Stimulated activated CD4-positive, alpha-beta T cell treated with anti-CD3 and anti-CD28 coated beads, Interleukin-15, amount 100 ng/mL, for 24 hours (primary cell): ENCODE measurements around the gene LRRN2.
"Not testable (repeated sequence)": the region's sequence is repeated elsewhere in the genome, so short reads cannot be mapped to it uniquely, and the experiment has no call there.

Source experiments
- DNase-seq: peaks from one replicate; pipeline ENCODE4 v3.0.0-alpha.2; 2020

Gene LRRN2

DNA sequence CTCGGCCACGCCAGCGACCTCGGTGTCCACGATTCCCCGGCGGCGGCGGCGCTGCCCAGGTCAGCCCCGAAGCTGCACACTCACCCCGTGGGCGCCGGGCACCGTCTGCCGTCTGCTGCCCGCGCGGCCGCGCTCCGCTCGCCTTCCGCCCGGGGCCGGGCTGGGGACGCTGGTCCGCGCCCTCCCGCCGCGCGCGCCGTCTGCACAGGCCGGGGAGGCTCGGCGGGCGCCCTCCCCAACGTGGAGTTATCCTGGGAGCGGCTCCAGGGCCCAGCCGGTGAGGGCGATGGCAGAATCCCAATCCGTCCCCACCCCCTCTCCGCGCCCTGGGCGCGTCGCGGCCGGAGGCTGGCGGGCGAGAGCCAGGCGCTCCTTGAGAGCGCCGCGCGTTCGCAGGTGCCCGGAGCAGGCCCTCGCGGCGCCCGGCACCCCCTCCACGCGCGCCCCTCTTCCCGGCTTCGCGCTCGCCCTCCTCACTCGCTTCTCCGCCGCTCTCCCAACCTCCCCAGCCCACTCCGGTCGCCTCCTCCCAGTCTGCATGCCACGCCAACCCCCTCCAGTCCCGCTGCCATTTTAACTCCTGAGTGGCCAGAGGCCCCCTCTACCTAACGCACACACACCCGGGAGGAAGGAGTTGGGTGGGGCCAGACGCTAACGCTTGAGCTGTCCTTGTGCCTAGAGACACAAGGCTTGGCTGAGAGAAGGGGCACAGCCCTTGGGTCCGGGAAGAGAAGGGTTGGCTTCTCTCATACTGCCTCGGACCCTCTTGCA, at the start of gene LRRN2:
LRRN2 (minus strand) TSS at position 503 of the 771 bp plus-strand sequence. CDS start 65,746 bp downstream, outside the sequence.
- no peak for DNase-seq

DNA sequence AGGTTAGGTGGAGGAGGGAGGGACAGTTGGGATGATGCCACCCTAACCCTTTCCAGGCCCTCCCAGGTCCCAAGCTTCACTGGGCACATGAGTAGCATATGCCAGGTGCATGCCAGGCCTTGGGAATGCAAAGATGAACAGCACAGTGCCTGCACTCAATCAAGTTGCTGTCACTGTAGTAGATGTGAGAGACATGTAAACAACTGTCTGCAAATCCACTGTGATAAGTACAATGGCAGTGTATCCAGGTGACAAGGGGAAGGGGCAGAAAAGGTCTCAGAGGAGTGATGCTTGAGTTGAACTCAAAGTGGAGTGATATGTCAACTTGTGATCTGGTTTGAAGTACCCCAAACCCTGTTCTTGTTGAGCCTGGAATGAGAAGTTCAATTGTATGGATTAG, 49.5 kb upstream of the LRRN2 start:
- no peak for DNase-seq

DNA sequence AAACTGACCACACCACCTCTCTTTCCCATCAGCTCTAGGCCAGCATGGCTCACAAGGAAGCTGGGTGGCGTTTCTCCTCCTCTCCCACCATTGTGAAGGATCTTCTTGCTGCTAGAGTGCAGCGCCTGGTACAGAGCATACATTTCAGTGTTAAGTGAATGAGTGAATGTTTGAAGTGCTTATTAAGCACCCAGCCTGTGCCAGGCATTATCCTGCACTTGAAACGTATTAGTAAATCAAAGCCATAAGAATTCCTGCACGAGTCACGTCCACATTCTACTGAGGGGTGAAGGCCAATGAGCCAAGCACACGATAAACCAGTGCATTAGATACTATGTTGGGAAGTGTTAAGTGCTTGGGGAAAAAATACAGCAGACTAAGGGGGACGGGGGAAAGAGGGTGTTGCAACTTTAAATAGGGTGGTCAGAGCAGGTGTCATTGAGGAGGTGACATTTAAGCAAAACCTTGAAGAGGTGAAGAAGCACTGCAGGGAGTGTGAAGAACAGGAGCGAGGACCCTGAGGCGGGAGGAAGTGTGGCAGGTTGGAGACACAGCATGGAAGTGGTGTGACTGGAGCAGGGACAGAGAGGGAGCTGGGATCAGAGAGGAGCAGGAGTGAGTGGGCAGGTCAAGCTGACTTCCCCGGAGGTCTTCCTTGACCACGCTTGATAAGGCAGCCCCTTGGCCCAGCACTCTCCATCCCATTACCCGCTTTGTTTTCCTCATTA, 48.5 kb upstream of the LRRN2 start:
- DNase-seq: no peak

DNA sequence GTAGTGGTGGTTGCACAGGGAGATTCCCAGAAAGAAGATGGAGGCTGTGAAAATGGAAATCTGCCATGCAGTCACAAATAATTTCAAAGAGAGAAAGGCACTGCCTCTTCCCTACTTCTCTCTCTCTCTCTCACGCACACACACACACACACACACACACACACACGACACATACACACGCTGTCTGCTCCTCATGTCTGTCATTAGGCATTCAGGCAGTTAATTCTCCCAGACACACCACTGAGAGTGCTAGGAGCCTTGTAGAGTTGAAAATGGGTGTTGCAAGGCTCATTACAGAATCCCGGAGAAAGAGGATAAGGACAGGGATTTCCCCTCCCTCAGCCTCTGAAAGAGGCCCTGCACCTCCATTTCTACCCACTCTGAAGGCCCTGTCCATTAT, 47.8 kb upstream of the LRRN2 start:
- no peak for DNase-seq

DNA sequence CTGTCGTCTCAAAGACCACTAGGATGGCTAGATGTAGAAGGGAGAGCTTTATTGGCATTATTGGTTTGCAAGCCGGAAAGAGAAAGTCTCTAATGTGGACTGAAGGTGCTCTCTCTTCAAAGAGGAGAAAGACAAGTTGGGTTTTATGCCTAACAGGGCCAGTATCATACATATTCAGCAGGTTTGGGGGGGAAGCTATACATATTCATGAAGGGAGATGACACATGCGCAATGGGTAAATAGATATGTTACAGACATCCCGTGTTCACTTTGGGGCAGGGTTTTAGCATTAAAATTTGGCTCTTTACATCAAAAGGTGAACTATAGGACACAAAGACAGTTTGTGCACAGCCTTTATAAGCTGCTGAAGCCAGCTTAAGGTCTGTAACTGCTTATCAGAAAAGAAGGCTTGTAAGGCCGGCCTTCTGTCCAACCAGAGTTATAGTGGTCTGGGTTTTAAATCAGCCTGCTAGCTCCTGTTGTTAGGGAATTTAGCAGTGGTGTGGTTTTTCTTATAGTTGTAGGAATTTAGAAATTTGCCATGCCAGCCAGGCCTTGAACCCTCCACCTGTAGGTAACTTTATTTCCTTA, 46.5 kb upstream of the LRRN2 start:
- no peak for DNase-seq

DNA sequence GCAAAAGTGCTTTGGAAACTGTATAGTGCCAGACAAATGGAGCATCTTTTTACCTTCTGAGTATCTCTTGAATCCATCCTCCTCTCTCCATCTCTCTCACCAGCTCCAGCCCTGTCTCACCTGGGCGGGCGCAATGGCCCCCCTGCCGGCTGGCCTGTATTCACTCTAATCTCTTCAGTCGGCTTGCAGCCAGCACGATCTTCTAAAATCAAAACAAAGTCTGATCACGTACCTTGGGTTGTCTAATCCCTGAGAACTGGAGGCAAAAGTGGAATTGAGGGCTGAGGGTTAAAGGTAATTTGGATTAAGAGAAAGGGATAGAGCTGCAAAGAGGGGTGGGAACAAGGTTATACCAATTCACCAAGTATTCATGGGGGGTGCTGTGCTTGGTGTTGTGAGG, 46.0 kb upstream of the LRRN2 start:
- DNase-seq: no peak

DNA sequence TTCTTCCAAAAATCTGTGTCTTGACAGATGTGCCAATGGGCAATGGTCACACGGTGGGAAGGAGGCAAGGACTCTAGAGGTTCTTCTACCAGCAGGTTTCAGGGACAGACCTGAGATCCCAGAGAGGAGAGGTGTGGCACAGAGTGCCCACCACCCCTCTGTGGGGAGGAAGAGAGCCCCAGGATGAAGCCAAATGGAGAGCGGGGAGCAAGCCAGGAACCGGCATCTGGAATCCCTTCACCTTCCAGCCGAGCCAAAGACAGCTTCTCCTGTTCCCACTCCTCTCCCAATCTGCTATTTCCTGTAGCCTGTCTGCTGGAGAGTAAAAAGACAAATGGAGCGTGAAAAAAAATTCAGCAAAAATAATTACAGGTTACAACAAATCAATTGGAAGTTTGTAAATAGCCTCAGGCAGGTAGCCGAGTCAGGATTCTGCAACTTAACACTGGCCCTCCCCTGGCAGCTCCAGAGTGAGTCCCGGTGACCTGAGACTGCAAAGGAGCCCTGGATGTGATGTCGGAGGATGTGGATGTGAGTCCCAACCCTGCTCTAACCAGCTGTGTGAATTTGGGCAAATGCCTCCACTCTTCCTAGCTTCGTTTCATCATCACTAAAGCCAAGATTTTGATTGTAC, 45.4 kb upstream of the LRRN2 start:
- no peak for DNase-seq

DNA sequence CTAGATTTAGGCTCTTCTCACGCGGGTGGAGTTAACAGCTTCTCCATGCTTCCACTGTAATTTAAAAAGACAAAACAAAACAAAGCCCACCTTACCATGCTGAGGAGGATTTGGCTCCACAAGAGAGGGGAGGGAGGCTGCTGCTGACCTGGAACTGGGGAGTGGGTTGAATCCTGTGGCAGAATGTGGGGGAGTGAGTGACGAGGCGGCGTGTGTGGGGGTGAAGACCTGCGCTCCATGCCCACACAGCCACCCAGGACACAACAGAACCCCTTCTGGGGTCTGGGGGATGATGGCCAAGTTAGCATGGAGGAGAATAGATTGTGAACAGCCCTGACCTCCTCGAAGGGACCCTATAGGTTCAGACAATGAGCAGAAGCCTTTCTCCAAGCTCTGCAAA, 44.0 kb upstream of the LRRN2 start:
- no peak for DNase-seq

DNA sequence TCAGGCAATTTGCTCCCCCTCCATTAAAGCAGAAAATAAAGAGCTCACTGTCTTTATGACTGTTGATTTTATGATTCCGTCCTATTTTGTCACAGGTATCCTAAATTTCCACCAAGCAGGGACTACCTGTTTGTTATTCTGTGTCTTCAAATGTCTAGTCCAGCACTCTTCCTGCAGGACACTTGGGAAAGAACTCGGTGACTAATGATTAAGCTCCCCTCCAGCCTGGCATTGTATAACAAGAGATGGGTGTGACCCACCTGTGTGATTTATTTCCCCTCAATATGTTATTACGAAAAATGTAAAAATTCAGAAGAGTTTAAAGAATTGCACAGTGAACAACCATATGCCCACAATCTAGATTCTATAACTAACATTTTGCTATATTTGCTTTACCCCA, 42.9 kb upstream of the LRRN2 start:
- DNase-seq: no peak

DNA sequence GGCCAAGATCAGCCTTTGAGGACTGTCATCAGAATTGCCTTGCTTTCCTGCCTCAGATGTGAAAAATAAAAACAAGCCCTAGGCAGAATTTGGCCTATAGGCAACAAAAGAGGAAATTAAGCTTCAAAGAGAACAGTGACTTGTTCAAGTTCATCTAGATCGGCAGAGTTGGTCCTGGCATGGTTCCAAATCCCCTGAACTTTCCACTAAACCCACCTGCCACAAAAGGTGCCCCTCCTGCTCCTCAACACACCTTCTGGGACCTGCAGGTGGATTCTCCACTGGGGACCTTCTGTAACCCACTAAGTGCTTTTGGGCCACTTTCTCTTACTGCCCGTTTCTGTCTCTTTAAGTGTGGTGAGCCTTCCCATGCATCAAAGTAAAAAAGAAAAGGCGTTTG, 42.5 kb upstream of the LRRN2 start:
- DNase-seq: no peak

DNA sequence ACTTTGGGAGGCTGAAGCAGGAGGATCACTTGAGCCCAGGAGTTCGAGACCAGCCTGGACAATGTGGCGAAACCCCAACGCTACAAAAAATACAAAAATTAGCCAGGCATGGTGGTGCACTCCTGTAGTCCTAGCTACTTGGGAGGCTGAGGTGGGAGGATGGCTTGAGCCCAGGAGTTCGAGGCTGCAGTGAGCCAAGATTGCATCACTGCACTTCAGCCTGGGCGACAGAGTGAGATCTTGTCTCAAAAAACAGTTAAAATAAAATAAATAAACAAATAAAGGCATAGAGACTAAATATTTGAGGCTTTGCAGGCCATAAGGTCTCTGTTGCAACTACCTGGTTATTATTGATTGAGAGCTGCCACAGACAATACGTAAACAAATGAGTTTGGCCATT, 41.9 kb upstream of the LRRN2 start:
- not testable (repeated sequence) for DNase-seq

DNA sequence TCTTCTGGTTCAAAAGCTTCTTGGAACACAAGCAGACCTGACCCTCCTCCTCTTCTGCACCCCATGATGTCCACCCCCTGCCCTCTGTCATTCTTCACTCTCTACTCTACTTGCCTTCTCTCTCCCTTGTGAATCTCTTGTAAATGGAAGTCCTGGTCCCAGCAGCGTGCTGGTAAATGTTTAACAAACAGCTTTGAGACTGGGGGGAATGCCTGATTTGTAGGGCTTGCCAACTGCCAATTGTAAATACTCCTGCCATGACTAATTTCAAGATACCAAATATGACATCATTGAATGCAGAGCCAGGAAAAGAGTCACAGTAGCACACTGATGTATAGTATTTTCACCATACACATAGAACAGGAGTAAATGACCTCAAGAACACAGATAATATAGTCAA, 40.9 kb upstream of the LRRN2 start:
- DNase-seq: no peak

DNA sequence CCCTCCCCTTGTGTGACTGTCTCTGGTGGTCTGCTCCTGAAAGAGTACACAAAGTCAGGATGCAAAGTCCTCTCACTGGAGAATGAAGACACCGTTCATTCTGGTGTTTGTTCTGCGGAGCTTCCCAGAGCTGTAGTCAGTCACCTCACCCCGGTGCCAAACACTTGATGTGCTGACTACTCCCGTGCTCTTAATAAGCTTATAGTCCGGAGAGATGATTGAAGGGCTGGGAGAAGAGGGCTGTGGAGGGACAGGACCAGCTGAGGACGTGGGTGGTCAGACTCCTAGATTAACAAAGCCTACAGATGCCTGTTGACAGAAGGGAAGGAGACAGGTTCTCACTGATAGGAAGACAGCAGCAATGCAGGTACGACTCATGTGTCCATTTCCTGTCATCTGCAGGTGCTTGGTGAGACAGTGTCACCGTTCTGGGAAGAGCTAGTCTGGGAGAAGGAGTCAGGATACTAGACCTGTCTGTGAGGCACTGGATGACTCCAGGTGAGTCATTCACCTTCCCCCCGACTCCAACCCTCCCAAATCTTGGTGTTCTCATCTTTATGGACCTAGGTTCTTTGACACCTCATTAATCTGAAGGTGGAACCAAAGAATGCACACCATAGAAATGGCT, 40.4 kb upstream of the LRRN2 start:
- DNase-seq: no peak

DNA sequence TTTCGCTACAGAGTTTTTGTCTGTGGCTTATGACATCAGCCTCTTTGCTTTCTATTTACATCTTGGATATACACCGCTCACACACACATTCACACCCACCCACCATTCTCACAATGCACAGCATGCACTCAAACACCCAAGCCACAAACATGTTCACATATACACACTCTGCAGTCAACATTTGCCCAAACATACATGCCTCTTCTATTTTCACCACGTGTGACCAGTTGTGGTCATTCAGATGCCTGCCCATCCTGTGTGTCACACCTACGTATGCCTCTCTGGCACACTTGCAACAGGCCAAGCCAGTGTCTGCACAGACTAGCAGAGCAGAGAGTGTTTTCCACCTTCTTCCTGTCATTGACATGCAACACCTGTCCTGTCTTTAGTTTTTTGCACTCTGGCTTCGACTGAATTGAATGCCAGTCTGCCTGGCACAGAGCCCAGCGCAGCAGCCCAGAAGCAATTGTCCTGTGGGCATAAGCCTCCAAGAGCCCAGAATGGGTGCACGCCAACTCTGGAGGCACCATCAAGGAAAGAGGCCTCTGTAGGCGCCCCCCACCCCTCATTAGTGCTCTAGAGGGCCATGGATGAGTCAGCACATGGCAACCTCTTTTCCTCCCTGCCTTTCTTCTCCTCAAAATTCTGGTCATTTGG, 37.7 kb upstream of the LRRN2 start:
- DNase-seq: no peak

DNA sequence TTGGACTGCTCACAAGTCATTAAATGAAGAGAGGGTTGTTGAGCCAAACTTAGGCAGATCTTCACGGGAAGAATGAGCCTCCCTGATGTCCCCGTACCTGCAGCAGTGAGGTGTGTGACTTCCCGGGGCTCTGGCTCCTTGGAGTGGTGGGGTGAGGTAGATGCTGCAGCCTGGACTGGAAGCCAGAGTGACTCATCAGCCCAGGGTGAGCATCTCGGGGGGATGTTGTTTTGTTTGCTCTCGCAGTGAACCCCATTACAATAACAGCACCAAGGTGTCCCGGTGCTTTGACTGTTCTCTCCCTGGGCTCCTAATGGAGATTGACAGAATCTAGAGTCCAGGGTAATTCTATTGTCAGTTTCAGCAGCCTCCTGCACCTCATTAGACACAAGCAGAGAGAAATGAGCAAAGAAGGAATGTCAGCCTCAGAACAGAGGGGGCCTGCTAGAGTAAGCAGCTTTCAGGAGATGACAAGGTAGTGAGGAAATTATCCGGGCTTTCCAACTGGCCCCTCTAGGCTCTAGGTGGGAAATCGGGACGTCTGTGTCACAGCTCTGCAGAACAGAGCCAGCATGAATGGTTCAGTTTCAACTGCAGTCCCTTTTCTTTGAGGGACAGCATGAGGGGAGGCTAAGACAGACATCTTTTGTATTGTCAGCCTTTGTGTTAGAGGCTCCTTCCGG, 36.0 kb upstream of the LRRN2 start:
- no peak for DNase-seq

DNA sequence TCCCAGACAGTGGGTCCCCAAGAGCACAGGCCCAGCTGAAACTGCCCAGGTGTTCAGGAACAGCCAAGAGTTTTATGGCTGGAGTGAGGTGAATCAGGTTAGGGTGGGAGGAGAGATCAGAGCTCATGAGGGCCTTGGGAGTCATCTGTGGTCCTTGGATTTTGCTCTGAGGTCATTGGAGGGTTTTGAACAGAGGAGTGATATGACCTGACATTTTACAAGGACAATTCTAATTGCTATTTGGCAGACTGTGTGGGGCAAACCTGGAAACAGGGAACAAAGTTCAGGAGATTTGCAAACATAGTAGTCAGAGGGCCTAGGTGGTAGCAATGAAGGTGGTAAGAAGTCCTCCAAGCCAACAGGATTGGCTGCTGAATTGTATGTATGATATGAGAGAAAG, 31.1 kb upstream of the LRRN2 start:
- no peak for DNase-seq

DNA sequence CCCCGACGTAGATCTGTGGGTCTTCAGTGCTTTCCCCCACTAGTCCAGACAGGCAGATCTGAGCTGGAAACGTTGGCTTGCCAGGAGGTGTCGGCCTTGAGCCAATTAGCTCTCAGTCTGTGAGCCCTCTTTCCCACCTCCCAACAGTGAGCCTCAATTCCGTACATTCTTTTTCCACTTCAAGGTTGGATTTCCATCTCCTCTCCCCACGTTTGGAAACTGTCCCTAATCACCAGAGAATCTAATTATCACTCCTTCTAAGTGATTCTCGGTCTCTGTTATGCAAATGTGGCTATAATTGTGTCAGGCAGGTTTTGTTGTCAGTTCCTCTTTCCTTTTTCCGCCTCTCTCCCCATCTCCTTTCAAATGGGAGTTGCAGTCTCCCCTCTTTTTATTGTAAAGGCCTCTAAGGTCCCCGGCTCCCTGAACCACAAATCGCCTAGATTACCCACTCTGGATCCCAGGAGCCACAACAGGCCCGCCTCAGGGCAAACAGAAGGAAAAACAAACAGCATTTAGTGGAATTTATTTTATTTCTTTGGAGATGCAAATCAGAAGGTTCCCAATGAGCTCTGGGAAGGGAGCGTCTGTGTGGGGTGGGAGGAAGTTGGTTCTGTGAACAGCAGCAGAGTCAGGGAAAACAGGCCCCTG, 29.4 kb upstream of the LRRN2 start:
- no peak for DNase-seq

DNA sequence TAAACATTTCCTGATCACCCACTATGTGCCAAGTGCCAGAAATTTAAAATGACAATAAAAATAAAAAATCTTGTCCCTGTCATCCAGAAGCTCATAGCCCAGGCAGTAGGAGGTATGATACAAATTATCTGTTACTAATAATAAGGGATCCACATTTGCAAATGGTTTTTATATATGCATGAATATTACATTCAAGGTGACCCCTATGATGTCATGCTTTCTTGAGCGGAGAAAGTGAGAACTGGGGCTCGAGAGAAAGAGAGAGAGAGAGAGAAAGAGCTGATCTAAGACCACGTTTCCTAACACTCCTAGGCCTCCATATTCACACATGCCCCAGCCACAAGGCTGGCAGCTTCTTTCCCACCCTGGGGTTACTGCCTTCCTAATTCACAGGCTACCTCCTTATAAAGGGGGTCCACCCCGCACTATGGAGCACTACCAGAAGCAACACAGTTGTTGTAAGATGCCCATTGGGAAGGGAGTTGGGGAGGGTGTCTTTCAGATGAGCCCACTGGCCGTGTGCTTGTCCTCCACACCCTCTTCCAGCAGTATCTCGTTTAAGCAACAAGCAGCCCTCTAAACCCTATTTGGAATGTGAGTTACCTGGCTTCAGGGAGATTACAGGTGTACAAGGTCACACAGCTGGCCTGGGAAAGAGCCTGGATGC, 28.8 kb upstream of the LRRN2 start:
- DNase-seq: no peak

DNA sequence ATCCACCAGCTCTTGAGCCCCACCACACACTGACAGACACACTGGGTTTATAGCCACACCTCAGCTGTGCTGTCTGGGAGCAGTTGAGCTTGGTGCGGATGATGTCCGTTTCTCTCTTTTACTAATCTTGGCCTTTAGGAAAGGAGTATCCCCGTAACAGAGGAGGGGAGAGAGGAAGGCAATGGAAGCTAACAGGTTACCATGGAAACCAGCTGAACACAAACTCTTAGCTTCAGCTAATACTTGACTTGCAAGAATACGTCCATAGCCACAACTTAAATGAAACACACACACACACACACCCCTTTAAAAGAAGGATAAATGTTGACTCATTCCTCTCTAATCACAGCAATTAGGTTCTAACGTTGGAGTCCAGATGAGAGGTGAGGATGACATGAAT, 28.0 kb upstream of the LRRN2 start:
- no peak for DNase-seq

DNA sequence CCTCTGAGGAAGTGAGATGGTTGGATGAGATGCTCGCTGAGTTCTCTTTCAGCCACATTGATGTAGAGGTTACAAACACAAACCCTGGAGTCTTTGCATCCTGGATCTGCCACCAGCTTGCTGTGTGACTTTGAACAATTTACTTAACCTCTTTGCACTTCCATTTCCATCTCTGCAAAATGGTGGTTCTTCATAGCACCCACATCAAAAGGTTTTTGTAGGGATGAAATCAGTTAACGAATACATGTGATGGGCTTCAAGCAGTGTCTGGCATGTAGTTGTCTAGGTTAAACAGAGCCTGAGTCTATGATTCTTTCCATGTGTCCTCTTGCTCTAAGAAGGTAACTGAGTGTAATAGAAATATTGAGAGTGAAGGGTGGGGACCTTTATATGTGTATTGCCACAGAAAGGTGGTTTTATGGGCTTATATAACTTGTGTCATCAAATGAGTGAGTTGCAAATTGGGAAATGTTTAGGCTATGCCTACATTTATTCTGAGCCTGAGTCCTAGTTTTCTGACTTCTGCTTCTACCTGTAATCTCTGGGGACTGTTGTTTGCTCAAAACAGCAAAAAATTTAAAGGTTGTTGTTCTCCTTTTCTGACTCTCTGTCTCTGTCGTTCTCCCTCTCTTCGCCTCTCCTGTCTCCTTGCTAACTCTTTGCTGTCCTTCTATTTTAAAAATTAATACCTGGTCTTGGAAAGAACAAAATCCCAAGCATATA, 27.3 kb upstream of the LRRN2 start:
- DNase-seq: no peak
